HepG2 (cell line): Measurements from ENCODE around the gene TKTL1. TPM values are rescaled to one million over a fixed set of nuclear protein-coding genes. Genes with fewer than 3 reads are reported as not detected.

ENCODE experiments used
- CTCF ChIP-seq: sonication (generic); formaldehyde crosslinking; IDR thresholded peaks from 2 replicates; pipeline ENCODE4 v1.5.0; 2020; ENCODE audit warnings: mild to moderate bottlenecking, missing genetic modification reagents, moderate library complexity
- HMGXB4 ChIP-seq, 2 experiments: sonication (generic) in 1 of 2; formaldehyde crosslinking in 1 of 2; IDR thresholded peaks; 2 replicates each; pipeline versions ENCODE4 v1.4.0 to v1.6.1; 2018 to 2020; ENCODE audit warnings: missing genetic modification reagents in 2 of 2, borderline replicate concordance in 1 of 2, low read depth in 1 of 2, mild to moderate bottlenecking in 1 of 2, missing biosample characterization in 1 of 2
- HNF1A ChIP-seq, 2 experiments: sonication (generic) in 1 of 2; formaldehyde crosslinking in 1 of 2; IDR thresholded peaks; 2 replicates each; pipeline versions ENCODE4 v1.4.0 to v1.6.1; 2016 to 2020; ENCODE audit warnings: borderline replicate concordance in 1 of 2, low read depth in 1 of 2, mild to moderate bottlenecking in 1 of 2, missing genetic modification reagents in 1 of 2
- PHF20 ChIP-seq: sonication (generic); formaldehyde crosslinking; IDR thresholded peaks from 2 replicates; pipeline ENCODE4 v1.5.0; 2020; ENCODE audit warnings: mild to moderate bottlenecking, missing genetic modification reagents
- RBM22 ChIP-seq: fragments of 200-400 bp; formaldehyde crosslinking; optimal IDR thresholded peaks from 2 replicates; pipeline ENCODE3; 2017; ENCODE audit warnings: mild to moderate bottlenecking, low read length, moderate library complexity
- TCF12 ChIP-seq, 2 experiments: fragments of 450-650 bp in 1 of 2; sonication (generic) in 1 of 2; formaldehyde crosslinking in 1 of 2; IDR thresholded peaks; 2 replicates each; pipeline versions ENCODE4 v1.6.1 to v1.8.0; 2017 to 2022; ENCODE audit warnings: antibody characterized with exemption in 1 of 2, mild to moderate bottlenecking in 1 of 2, missing genetic modification reagents in 1 of 2, moderate library complexity in 1 of 2
- ZBTB26 ChIP-seq: IDR thresholded peaks from 2 replicates; pipeline ENCODE4 v1.6.1; 2016; ENCODE audit warnings: missing compliant biosample characterization, missing genetic modification reagents, borderline replicate concordance
- ZFP36 ChIP-seq: fragments of 150-350 bp; IDR thresholded peaks from 2 replicates; pipeline ENCODE4 v1.6.1; 2018; ENCODE audit warnings: borderline replicate concordance, low read length, low read depth; ENCODE audit not compliant: partially characterized antibody
- ZFX ChIP-seq: sonication (generic); formaldehyde crosslinking; IDR thresholded peaks from 2 replicates; pipeline ENCODE4 v1.4.0; 2020; ENCODE audit warnings: mild to moderate bottlenecking, low read depth, missing genetic modification reagents, moderate library complexity
- ZNF614 ChIP-seq: IDR thresholded peaks from 2 replicates; pipeline ENCODE4 v1.6.1; 2018; ENCODE audit warnings: missing biosample characterization, missing genetic modification reagents, inconsistent platforms, borderline replicate concordance
- ZNF652 ChIP-seq: IDR thresholded peaks from 2 replicates; pipeline ENCODE4 v1.6.1; 2016; ENCODE audit warnings: low read depth, borderline replicate concordance
- ZNF777 ChIP-seq: sonication (generic); formaldehyde crosslinking; IDR thresholded peaks from 2 replicates; pipeline ENCODE4 v1.4.0; 2020; ENCODE audit warnings: missing genetic modification reagents
- ZNF800 ChIP-seq: sonication (generic); formaldehyde crosslinking; IDR thresholded peaks from 2 replicates; pipeline ENCODE4 v1.4.0; 2020; ENCODE audit warnings: missing genetic modification reagents
- polyA plus RNA-seq, 8 experiments: library from polyadenylated mRNA; depleted of rRNA in 3 of 8; stranded (reverse) in 7 of 8; unstranded in 1 of 8; fragments of >200 nt; fragmentation: Illumina TruSeq in 4 of 8; extraction: Trizol in 4 of 8; gene quantifications; 2 replicates each; pipeline versions ENCODE4 v1.2.1 to v1.2.3, GENCODE V29; 2011 to 2016; ENCODE audit warnings: low read depth in 4 of 8, missing spikeins in 1 of 8, mixed read lengths in 1 of 8; ENCODE audit not compliant: insufficient read depth in 1 of 8
- total RNA-seq, 5 experiments: library from RNA; depleted of rRNA; stranded (reverse); fragments of >200 nt; fragmentation: Illumina TruSeq; extraction: Trizol; gene quantifications; 2 replicates each; pipeline ENCODE4 v1.2.3, GENCODE V29; 2016; ENCODE audit warnings: low read depth in 1 of 5

The TKTL1 gene
- total and polyA plus RNA-seq, 2 of the 13 experiments (the other 11 are each of a cell fraction or from before 2014, with no cell fraction given): not detected

- peak; percentile 78 for TF ChIP-seq CTCF (CRISPR knock-in tag)
- TF ChIP-seq RBM22: no peak
- no peak for TF ChIP-seq PHF20 (CRISPR knock-in tag)
- no peak for TF ChIP-seq ZFP36
- peak; percentile 44 to 65; a peak in 3 of 4 replicates for TF ChIP-seq HMGXB4 (CRISPR knock-in tag; IDR thresholded peaks at IDR 0.05; ENCODE audit: borderline replicate concordance in 1 of 2, low read depth in 1 of 2)
- TF ChIP-seq ZNF800 (CRISPR knock-in tag): 0 out of 2 replicates have a peak, but pooled peaks have one; percentile 16
- TF ChIP-seq ZBTB26 (CRISPR knock-in tag): no peak
- TF ChIP-seq TCF12 (IDR thresholded peaks at IDR 0.05): no peak
- TF ChIP-seq TCF12 (CRISPR knock-in tag; IDR thresholded peaks at IDR 0.05): no peak
- TF ChIP-seq ZNF614 (CRISPR knock-in tag): no peak
- TF ChIP-seq ZNF777 (CRISPR knock-in tag): peak; percentile 6; the same call in 1 of the 2 replicates
- TF ChIP-seq ZFX (CRISPR knock-in tag): peak; percentile 34
- TF ChIP-seq ZNF652 (CRISPR knock-in tag): no peak
- no peak for TF ChIP-seq HNF1A (IDR thresholded peaks at IDR 0.05; ENCODE audit: low read depth)
- TF ChIP-seq HNF1A (CRISPR knock-in tag; IDR thresholded peaks at IDR 0.05; ENCODE audit: borderline replicate concordance): no peak
Measured at GRCh38 chrX:154373340-154374306, 78.0 kb downstream of the TKTL1 start (continued).
